Subcutaneous abdominal adipose tissue (tissue), 5 donors: ENCODE measurements around the gene ESF1.

Experiments used
- H3K27ac ChIP-seq: one replicate; pipeline ENCODE4 v1.7.0; 2013; ENCODE audit warnings: low read depth, mild to moderate bottlenecking, inconsistent platforms, low read length, moderate library complexity
- H3K27me3 ChIP-seq, 5 donors: one replicate each; pipeline ENCODE4 v1.7.0; 2013; ENCODE audit warnings: low read length in 5 of 5, inconsistent platforms in 1 of 5; ENCODE audit not compliant: control insufficient read depth in 5 of 5, insufficient read depth in 4 of 5
- H3K36me3 ChIP-seq, 5 donors: one replicate each; pipeline ENCODE4 v1.7.0; 2013; ENCODE audit warnings: low read length in 5 of 5; ENCODE audit not compliant: control insufficient read depth in 5 of 5, insufficient read depth in 5 of 5
- H3K4me1 ChIP-seq, 5 donors: one replicate each; pipeline ENCODE4 v1.7.0; 2013; ENCODE audit warnings: low read length in 5 of 5, mild to moderate bottlenecking in 3 of 5, moderate library complexity in 1 of 5; ENCODE audit not compliant: control insufficient read depth in 5 of 5, insufficient read depth in 5 of 5
- H3K4me3 ChIP-seq, 5 donors: one replicate each; pipeline ENCODE4 v1.7.0; 2013; ENCODE audit warnings: low read length in 5 of 5, low read depth in 1 of 5
- H3K9ac ChIP-seq, 5 donors: one replicate each; pipeline ENCODE4 v1.7.0; 2013; ENCODE audit warnings: low read length in 5 of 5, mild to moderate bottlenecking in 4 of 5, moderate library complexity in 3 of 5
- H3K9me3 ChIP-seq, 5 donors: one replicate each; pipeline ENCODE4 v1.7.0; 2013; ENCODE audit warnings: low read length in 5 of 5; ENCODE audit not compliant: control insufficient read depth in 5 of 5
- donor health status: healthy.
- donor health status: healthy.
- donor health status: healthy.
- donor health status: healthy.
- donor health status: healthy.

ESF1 gene

GRCh38 chr20:13784893-13785715, at the start of gene ESF1, which contains the start of gene NDUFAF5:
Gene ESF1, minus strand, starts transcription at chr20:13784919. Its CDS starts 1,779 bp downstream, at chr20:13783140.
Gene NDUFAF5, plus strand, starts transcription at chr20:13785028. Its CDS starts 41 bp downstream, at chr20:13785069.
- Histone ChIP-seq H3K9ac (peak within 1 kb of the TSS; percentile 81 to 92 (median 90)), H3K27me3 (no peaks in the 10 kb centered on the region), H3K9me3 (no peaks in the 10 kb centered on the region), H3K36me3 (peaks cover 4 to 26% (median 22%) of the 10 kb centered on the region in 5 donors), H3K4me1 (peaks cover 9 to 37% (median 33%) of the 10 kb centered on the region in 5 donors), H3K27ac (peak within 1 kb of the TSS; percentile 89), H3K4me3 (peak within 1 kb of the TSS; percentile 80 to 99 (median 96))

DNA sequence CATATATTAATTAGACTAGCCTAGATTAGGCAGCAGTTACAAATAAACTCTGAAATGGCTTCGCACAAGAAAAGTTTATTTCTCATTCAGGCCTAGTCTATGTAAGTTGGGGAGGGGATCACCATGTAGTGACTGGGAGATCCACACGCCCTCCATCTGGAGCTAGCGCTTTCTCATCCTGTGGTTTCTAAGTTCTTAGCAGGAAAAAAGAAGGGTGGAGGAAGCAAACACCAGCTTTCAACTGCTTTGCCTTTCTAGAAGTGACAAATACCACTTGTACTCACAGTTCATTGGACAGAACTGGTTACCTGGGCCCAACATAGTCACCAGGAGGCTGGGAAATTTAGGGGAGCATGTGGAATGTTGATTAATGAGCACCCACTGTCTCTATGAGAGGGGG, 46.8 kb upstream of the ESF1 start:
- Histone ChIP-seq H3K27me3 (no peaks in the 10 kb centered on the region), H3K36me3 (no peaks in the 10 kb centered on the region), H3K9me3 (peaks cover 0 to 3% (median 0%) of the 10 kb centered on the region in 5 donors), H3K27ac (no peak overlapping the region), H3K9ac (no peak overlapping the region), H3K4me3 (no peak overlapping the region), H3K4me1 (no peaks in the 10 kb centered on the region)

DNA sequence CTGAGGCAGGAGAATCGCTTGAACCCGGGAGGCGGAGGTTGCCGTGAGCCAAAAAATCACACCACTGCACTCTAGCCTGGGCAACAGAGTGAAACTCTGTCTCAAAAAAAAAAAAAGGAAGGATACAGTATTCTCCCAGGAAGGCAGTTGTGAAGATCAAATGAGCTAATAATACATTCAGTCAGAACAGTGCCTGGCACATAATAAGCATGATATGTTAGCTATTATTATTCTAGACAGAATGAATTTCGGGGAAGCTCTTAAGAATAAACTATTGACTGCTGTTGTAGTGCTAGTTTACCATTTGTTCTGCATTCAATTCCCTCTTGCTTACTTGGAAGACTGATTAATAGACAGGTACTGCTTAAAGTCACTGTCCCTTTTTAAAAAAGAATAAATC, 40.7 kb upstream of the ESF1 start:
- Histone ChIP-seq H3K36me3 (no peaks in the 10 kb centered on the region), H3K4me1 (peaks cover 0 to 3% (median 0%) of the 10 kb centered on the region in 5 donors), H3K9me3 (peaks cover 0 to 6% (median 3%) of the 10 kb centered on the region in 5 donors), H3K4me3 (no peak overlapping the region), H3K9ac (no peak overlapping the region), H3K27ac (no peak overlapping the region), H3K27me3 (no peaks in the 10 kb centered on the region)

DNA sequence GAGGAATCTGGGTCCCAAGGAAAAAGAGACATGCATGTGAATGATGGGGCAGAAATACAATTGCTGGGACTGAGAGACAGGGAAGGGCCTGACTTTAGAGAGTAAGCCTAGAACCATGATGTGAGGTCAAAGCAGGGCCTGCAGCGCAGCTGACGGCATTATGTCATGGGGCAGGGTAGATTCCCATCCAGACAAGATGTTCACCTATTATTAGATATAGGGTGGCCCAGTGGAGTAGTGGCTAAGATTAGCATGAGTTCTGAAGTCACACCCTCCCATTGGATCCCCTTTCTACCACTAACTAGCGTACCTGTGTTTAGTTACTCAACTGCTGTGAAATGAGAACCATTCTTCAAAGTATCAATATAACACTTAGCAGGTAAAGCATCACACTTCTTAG, 39.7 kb upstream of the ESF1 start:
- no peak overlapping the region for H3K4me3 ChIP-seq
- no peak overlapping the region for H3K27ac ChIP-seq
- H3K9me3 ChIP-seq, result peaks cover 0 to 6% (median 3%) of the 10 kb centered on the region in 5 donors
- H3K4me1 ChIP-seq, result peaks cover 0 to 3% (median 0%) of the 10 kb centered on the region in 5 donors
- no peak overlapping the region for H3K9ac ChIP-seq
- H3K36me3 ChIP-seq, result no peaks in the 10 kb centered on the region
- H3K27me3 ChIP-seq, result no peaks in the 10 kb centered on the region

GRCh38 chr20:13822459-13822858, 37.7 kb upstream of the ESF1 start:
- H3K27me3 ChIP-seq, result no peaks in the 10 kb centered on the region
- no peak overlapping the region for H3K4me3 ChIP-seq
- H3K36me3 ChIP-seq, result peaks cover 6 to 13% (median 10%) of the 10 kb centered on the region in 5 donors
- H3K4me1 ChIP-seq, result peaks cover 0 to 3% (median 0%) of the 10 kb centered on the region in 5 donors
- H3K27ac ChIP-seq, result no peak overlapping the region
- no peak overlapping the region for H3K9ac ChIP-seq
- peaks cover 0 to 6% (median 3%) of the 10 kb centered on the region in 5 donors for H3K9me3 ChIP-seq

GRCh38 chr20:13821876-13822275, 37.2 kb upstream of the ESF1 start:
- no peaks in the 10 kb centered on the region for H3K27me3 ChIP-seq
- peaks cover 10 to 19% (median 15%) of the 10 kb centered on the region in 5 donors for H3K36me3 ChIP-seq
- H3K9ac ChIP-seq, result no peak overlapping the region
- no peak overlapping the region for H3K4me3 ChIP-seq
- H3K9me3 ChIP-seq, result peaks cover 0 to 6% (median 3%) of the 10 kb centered on the region in 5 donors
- peaks cover 0 to 3% (median 0%) of the 10 kb centered on the region in 5 donors for H3K4me1 ChIP-seq
- no peak overlapping the region for H3K27ac ChIP-seq

- Histone ChIP-seq H3K36me3 (peaks cover 20 to 35% (median 29%) of the 10 kb centered on the region in 5 donors), H3K27me3 (no peaks in the 10 kb centered on the region), H3K9ac (no peak overlapping the region), H3K4me3 (no peak overlapping the region), H3K9me3 (peaks cover 0 to 6% (median 3%) of the 10 kb centered on the region in 5 donors), H3K27ac (no peak overlapping the region), H3K4me1 (peaks cover 0 to 4% (median 0%) of the 10 kb centered on the region in 5 donors)
Measured at GRCh38 chr20:13819885-13820645, 35.3 kb upstream of the ESF1 start.

GRCh38 chr20:13817342-13817741, 32.6 kb upstream of the ESF1 start:
- peaks cover 0 to 29% (median 8%) of the 10 kb centered on the region in 5 donors for H3K4me1 ChIP-seq
- no peak overlapping the region for H3K4me3 ChIP-seq
- H3K9me3 ChIP-seq, result peaks cover 0 to 6% (median 3%) of the 10 kb centered on the region in 5 donors
- peak overlapping the region; percentile 20 for H3K27ac ChIP-seq
- H3K27me3 ChIP-seq, result no peaks in the 10 kb centered on the region
- peaks cover 27 to 56% (median 51%) of the 10 kb centered on the region in 5 donors for H3K36me3 ChIP-seq
- H3K9ac ChIP-seq, result no peak overlapping the region

DNA sequence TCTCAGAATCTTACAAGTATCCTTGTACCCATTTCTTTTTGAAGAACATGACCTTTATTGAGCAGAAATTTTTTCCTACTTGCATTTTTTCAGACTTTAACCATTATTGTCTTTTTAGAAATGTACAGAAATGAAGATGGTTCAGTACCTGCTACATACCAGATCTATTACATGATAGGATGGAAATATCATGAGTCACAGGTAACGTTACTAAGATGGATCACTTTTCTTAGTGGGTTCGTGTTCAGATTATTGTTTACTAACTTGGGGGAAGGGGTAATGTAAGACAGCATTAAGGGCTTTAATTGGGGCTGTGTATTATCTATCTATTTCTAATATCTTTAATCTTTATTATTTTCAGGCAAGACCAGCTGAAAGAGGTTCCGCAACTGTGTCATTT, 32.0 kb upstream of the ESF1 start:
- H3K4me1 ChIP-seq, result peaks cover 0 to 32% (median 8%) of the 10 kb centered on the region in 5 donors
- no peak overlapping the region for H3K9ac ChIP-seq
- peaks cover 0 to 6% (median 3%) of the 10 kb centered on the region in 5 donors for H3K9me3 ChIP-seq
- peaks cover 33 to 61% (median 55%) of the 10 kb centered on the region in 5 donors for H3K36me3 ChIP-seq
- no peak overlapping the region for H3K4me3 ChIP-seq
- no peak overlapping the region for H3K27ac ChIP-seq
- no peaks in the 10 kb centered on the region for H3K27me3 ChIP-seq
